ENCODE measurements around the gene TRMU.

TRMU gene

DNA sequence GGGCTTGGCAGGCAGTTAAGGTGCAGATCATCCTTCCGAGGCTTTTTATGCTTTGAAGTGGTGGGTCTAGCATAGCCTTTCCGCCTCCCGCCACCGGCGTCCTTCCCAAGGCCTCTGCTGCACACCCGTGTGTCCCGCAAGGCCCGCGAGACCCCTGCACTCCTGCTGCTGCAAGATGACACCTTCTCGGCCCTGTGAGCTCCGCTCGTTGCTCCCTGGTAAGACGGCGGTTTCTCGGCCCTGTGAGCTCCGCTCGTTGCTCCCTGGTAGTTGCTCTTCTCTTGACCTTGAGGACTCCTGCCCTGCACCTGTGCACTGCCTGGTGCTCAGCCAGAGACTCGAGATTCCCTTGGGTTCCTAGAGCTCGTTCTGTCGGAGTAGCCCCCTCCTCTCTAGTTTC lies 17.9 kb upstream of the TRMU start:
- no peak for TF ChIP-seq ZBTB7A (IDR thresholded peaks at IDR 0.05; ENCODE audit: low read depth)

GRCh38 chr22:46318576-46318975 lies 16.9 kb upstream of the TRMU start:
- TF ChIP-seq, protein P1, sequence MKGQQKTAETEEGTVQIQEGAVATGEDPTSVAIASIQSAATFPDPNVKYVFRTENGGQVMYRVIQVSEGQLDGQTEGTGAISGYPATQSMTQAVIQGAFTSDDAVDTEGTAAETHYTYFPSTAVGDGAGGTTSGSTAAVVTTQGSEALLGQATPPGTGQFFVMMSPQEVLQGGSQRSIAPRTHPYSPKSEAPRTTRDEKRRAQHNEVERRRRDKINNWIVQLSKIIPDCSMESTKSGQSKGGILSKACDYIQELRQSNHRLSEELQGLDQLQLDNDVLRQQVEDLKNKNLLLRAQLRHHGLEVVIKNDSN (IDR thresholded peaks at IDR 0.05): no peak
- TF ChIP-seq YY1 (IDR thresholded peaks at IDR 0.05; ENCODE audit: low read depth): no peak
- no peak for TF ChIP-seq CREB1 (IDR thresholded peaks at IDR 0.05; ENCODE audit: low read depth)
- no peak for TF ChIP-seq FOXM1 (IDR thresholded peaks at IDR 0.05; ENCODE audit: borderline replicate concordance, low read depth)
- no peak for TF ChIP-seq TEAD4 (IDR thresholded peaks at IDR 0.05)
- no peak for TF ChIP-seq NFIC (IDR thresholded peaks at IDR 0.05)
- TF ChIP-seq ZBTB7A (IDR thresholded peaks at IDR 0.05; ENCODE audit: low read depth): no peak
- TF ChIP-seq, protein P2, sequence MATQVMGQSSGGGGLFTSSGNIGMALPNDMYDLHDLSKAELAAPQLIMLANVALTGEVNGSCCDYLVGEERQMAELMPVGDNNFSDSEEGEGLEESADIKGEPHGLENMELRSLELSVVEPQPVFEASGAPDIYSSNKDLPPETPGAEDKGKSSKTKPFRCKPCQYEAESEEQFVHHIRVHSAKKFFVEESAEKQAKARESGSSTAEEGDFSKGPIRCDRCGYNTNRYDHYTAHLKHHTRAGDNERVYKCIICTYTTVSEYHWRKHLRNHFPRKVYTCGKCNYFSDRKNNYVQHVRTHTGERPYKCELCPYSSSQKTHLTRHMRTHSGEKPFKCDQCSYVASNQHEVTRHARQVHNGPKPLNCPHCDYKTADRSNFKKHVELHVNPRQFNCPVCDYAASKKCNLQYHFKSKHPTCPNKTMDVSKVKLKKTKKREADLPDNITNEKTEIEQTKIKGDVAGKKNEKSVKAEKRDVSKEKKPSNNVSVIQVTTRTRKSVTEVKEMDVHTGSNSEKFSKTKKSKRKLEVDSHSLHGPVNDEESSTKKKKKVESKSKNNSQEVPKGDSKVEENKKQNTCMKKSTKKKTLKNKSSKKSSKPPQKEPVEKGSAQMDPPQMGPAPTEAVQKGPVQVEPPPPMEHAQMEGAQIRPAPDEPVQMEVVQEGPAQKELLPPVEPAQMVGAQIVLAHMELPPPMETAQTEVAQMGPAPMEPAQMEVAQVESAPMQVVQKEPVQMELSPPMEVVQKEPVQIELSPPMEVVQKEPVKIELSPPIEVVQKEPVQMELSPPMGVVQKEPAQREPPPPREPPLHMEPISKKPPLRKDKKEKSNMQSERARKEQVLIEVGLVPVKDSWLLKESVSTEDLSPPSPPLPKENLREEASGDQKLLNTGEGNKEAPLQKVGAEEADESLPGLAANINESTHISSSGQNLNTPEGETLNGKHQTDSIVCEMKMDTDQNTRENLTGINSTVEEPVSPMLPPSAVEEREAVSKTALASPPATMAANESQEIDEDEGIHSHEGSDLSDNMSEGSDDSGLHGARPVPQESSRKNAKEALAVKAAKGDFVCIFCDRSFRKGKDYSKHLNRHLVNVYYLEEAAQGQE (IDR thresholded peaks at IDR 0.05; ENCODE audit: low read depth): no peak
- TF ChIP-seq EGR1 (IDR thresholded peaks at IDR 0.05): no peak
- no peak for TF ChIP-seq EP300 (IDR thresholded peaks at IDR 0.05; ENCODE audit: borderline replicate concordance)
- no peak for TF ChIP-seq CEBPB (IDR thresholded peaks at IDR 0.05)
- TF ChIP-seq MAX (IDR thresholded peaks at IDR 0.05): no peak

- TF ChIP-seq TCF12 (IDR thresholded peaks at IDR 0.05; ENCODE audit: low read depth) (no peak), EGR1 (IDR thresholded peaks at IDR 0.05) (no peak), RAD21 (IDR thresholded peaks at IDR 0.05; ENCODE audit: low read depth) (no peak), YY1 (IDR thresholded peaks at IDR 0.05; ENCODE audit: low read depth) (no peak), NFIC (IDR thresholded peaks at IDR 0.05) (no peak), TAF1 (IDR thresholded peaks at IDR 0.05; ENCODE audit: low read depth) (no peak), ZBTB7A (IDR thresholded peaks at IDR 0.05; ENCODE audit: low read depth) (no peak), TEAD4 (IDR thresholded peaks at IDR 0.05) (no peak), CREB1 (IDR thresholded peaks at IDR 0.05; ENCODE audit: low read depth) (no peak), FOXM1 (IDR thresholded peaks at IDR 0.05; ENCODE audit: borderline replicate concordance, low read depth) (no peak), CEBPB (IDR thresholded peaks at IDR 0.05) (no peak), EP300 (IDR thresholded peaks at IDR 0.05; ENCODE audit: borderline replicate concordance) (no peak), MAX (IDR thresholded peaks at IDR 0.05) (no peak)
- TF ChIP-seq, protein P1 (IDR thresholded peaks at IDR 0.05): no peak
- TF ChIP-seq, protein P2 (IDR thresholded peaks at IDR 0.05; ENCODE audit: low read depth): no peak
These were observed 16.2 kb upstream of the TRMU start for GRCh38 chr22:46319319-46319718.

- TF ChIP-seq MAX (IDR thresholded peaks at IDR 0.05): no peak
- TF ChIP-seq RAD21 (IDR thresholded peaks at IDR 0.05; ENCODE audit: low read depth): no peak
- TF ChIP-seq ZBTB7A (IDR thresholded peaks at IDR 0.05; ENCODE audit: low read depth): no peak
- no peak for TF ChIP-seq NFIC (IDR thresholded peaks at IDR 0.05)
These were observed 15.3 kb upstream of the TRMU start for GRCh38 chr22:46320166-46320710.

- TF ChIP-seq EGR1 (IDR thresholded peaks at IDR 0.05) (no peak), TCF12 (IDR thresholded peaks at IDR 0.05; ENCODE audit: low read depth) (no peak), YY1 (IDR thresholded peaks at IDR 0.05; ENCODE audit: low read depth) (no peak), RAD21 (IDR thresholded peaks at IDR 0.05; ENCODE audit: low read depth) (no peak), MAX (IDR thresholded peaks at IDR 0.05) (no peak), FOXM1 (IDR thresholded peaks at IDR 0.05; ENCODE audit: borderline replicate concordance, low read depth) (no peak), EP300 (IDR thresholded peaks at IDR 0.05; ENCODE audit: borderline replicate concordance) (no peak)
- TF ChIP-seq, protein P2 (IDR thresholded peaks at IDR 0.05; ENCODE audit: low read depth): no peak
These were observed 14.7 kb upstream of the TRMU start for GRCh38 chr22:46320716-46321386.

Measured in Ishikawa (cell line).